AG09319 (cell line): ENCODE results near the gene ARHGDIG.

Experiments used
- DNase-seq: peaks from one replicate; pipeline ENCODE4 v3.0.0-alpha.2; 2010; ENCODE audit warnings: low read depth; ENCODE audit errors: extremely low read depth
- TF ChIP-seq, protein P1 (sequence below): IDR thresholded peaks from 2 replicates; pipeline ENCODE4 v1.5.1; 2011; ENCODE audit warnings: low read depth, mild to moderate bottlenecking, inconsistent platforms, low read length, moderate library complexity

Gene ARHGDIG

GRCh38 chr16:287981-288920, 7.9 kb downstream of the ARHGDIG start:
- DNase-seq = no peak
- TF ChIP-seq, protein P1, sequence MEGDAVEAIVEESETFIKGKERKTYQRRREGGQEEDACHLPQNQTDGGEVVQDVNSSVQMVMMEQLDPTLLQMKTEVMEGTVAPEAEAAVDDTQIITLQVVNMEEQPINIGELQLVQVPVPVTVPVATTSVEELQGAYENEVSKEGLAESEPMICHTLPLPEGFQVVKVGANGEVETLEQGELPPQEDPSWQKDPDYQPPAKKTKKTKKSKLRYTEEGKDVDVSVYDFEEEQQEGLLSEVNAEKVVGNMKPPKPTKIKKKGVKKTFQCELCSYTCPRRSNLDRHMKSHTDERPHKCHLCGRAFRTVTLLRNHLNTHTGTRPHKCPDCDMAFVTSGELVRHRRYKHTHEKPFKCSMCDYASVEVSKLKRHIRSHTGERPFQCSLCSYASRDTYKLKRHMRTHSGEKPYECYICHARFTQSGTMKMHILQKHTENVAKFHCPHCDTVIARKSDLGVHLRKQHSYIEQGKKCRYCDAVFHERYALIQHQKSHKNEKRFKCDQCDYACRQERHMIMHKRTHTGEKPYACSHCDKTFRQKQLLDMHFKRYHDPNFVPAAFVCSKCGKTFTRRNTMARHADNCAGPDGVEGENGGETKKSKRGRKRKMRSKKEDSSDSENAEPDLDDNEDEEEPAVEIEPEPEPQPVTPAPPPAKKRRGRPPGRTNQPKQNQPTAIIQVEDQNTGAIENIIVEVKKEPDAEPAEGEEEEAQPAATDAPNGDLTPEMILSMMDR = no peak

GRCh38 chr16:289395-289997, 9.1 kb downstream of the ARHGDIG start:
- TF ChIP-seq, protein P1 = no peak
- DNase-seq = no peak

DNA sequence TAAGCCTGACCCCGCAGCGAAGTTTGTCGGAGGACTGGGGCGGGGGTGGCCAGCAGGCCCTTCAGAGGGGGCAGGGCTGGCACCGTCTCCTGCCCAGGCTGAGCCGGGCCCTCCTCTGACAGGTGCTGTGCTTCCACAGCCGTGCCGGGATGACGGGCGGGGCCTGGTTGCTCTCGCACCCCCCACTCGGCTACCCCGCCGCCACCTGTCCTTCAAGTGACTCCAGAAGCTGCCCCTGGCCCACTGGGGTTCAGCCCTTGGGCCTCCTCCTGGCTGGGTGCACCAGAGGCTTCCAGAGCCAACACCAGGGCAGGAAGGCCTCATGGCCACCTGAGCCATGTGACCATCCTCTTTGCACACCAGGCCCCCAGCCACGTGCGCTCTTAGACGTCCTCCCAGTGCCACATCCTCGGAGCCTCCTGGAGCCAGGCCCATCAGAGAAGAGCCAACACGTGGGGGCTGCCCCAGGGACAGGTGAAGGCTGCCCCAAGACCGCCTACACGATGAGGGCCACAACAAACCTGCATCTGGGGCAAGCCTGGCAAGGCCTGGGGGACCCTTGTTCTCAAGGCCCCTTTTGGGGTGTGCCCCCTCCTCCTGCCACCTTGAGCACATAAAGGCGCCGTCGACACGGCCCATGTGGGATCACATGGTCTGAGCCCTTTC, 9.8 kb downstream of the ARHGDIG start:
- TF ChIP-seq, protein P1 = no peak
- no peak for DNase-seq

DNA sequence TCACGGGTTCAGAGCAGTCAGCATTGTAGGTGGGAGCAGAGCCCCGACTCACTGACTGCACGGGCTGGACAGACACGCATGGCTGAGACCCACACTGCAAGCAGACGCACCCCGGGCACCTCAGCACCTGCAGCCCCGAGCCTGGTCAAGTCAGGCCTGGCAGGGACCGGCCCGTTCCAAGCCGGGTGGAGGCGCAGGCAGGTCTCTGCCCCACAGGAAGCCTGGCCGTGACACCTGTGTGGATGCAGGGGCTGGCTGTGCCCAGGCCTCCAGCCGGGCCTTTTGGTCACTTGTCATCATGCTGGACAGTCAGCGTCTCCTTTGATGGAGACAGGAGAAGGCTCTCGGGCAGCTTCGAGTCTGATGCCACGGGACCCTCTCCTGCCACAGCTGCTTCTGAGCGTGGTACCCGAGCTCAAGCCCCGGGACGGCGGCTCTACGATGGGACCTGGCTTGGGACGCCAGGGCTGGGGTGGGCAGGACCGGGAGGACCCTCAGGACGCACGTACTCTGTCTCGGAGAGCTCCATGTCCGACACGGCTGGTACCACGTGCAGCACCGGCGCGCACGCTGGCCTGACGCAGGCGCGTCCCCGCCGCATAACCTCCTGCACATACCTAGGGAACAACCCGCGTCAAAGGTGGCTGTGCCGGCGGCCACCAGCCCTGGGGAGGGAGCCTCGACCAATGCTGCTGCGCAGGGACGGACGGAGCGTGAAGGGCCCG, 10.5 kb downstream of the ARHGDIG start:
- no peak for DNase-seq
- TF ChIP-seq, protein P1 = no peak

DNA sequence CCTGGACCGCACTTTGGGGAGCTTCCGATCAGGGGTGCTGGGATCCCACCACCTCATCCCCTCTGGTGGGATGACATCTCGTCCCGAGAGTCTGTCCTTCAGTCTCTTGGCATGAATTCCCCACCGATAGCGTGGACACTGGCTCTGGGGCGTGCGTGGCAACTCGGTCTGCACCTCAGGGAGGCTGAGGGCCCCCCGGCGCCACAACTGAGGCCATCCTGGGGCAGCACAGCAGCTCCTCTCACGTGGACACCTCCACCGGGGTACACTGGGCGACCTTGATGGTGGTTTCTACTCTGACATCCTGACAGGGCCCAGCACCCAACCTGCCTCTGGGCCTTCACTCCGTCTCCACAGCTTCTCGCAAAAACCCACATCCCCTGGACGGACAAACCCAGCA, 11.1 kb downstream of the ARHGDIG start:
- TF ChIP-seq, protein P1 = no peak
- DNase-seq = no peak

GRCh38 chr16:293043-293775, 12.8 kb downstream of the ARHGDIG start:
- DNase-seq = no peak
- TF ChIP-seq, protein P1 = no peak
